Measurements from ENCODE around the gene ANKFY1. TPM values are rescaled to one million over a fixed set of nuclear protein-coding genes. Genes with fewer than 3 reads are reported as not detected.

Gene ANKFY1
- total RNA-seq, 1 experiment from 2014 or later, result 18.5 TPM

DNA sequence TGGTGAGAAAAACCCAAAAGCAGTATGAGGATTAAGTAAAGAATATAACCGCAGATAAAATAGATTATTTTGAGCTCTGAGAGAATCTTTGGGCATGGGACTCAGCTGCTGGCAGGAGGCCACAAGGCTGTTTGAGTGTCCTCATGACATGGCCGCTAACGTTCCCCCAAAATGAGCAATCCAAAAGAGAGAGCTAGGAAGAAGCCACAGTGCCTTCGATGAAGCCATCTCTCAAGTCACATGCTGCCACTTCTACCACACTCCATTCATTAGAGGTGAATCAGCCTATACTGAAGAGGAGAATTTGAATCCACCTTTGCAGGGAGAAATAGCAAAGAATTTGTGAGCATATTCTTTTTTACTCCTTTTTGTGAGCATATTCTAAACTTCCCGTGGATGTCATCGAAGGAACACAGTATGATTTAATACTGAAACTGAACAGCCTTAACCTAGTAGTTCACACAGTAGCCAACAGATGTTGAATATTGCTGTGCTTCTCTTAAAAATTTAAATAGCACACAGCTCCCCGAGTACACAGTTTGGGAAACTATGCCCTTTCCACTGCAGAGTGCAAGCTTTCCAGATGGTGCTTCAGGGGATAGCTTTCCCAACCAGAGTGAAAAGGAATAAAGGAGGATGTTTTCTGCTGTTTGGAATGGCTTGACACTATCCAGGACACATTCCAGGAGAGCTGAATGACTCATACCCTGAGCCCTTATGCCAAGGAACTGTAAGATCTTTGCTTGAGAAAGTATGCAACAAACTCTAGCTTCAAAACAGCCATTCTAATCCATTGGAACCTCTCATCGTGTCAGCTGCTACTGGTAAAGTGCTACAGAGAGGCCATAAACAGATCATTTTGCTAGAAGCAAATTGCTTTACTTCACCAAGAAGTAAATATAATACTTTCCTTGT, 33.9 kb downstream of the ANKFY1 start:
- DNase-seq, result peak; percentile 75
- H3K9me3 ChIP-seq (ENCODE audit: low read length), result no peaks in the 10 kb centered on the region
- no peak overlapping the region for H3K4me3 ChIP-seq (ENCODE audit: low read length)
- peak overlapping the region; percentile 37 for H3K4me2 ChIP-seq (ENCODE audit: low read length)
- H3K4me1 ChIP-seq (ENCODE audit: insufficient read depth, low read length), result peaks cover 14% of the 10 kb centered on the region
- no peak overlapping the region for H2AFZ ChIP-seq (ENCODE audit: low read length)
- H3K36me3 ChIP-seq (ENCODE audit: low read depth, low read length), result peaks cover 6% of the 10 kb centered on the region
- no TSS peak for BruUV-seq (replicated peaks)
- H3K79me2 ChIP-seq (ENCODE audit: low read length), result no peaks in the 10 kb centered on the region
- intact Hi-C loops (cut with micrococcal nuclease), result no loop called here
- TF ChIP-seq, protein P1, sequence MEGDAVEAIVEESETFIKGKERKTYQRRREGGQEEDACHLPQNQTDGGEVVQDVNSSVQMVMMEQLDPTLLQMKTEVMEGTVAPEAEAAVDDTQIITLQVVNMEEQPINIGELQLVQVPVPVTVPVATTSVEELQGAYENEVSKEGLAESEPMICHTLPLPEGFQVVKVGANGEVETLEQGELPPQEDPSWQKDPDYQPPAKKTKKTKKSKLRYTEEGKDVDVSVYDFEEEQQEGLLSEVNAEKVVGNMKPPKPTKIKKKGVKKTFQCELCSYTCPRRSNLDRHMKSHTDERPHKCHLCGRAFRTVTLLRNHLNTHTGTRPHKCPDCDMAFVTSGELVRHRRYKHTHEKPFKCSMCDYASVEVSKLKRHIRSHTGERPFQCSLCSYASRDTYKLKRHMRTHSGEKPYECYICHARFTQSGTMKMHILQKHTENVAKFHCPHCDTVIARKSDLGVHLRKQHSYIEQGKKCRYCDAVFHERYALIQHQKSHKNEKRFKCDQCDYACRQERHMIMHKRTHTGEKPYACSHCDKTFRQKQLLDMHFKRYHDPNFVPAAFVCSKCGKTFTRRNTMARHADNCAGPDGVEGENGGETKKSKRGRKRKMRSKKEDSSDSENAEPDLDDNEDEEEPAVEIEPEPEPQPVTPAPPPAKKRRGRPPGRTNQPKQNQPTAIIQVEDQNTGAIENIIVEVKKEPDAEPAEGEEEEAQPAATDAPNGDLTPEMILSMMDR (conservative IDR thresholded peaks at IDR 0.05; ENCODE audit: low read depth, low read length), result no peak
- TF ChIP-seq EZH2phosphoT487 (IDR thresholded peaks at IDR 0.05; ENCODE audit: borderline replicate concordance, low read length) (no peak), EZH2 (IDR thresholded peaks at IDR 0.05; ENCODE audit: low read length, unreplicated experiment) (no peak)
- CTCF ChIA-PET, result interaction anchor here (0.9 to 1.1 kb wide), 2 partner anchors 14 to 30 kb away, joined by 4 to 5 read pairs; no protein-coding TSS in a partner anchor
- no peaks in the 10 kb centered on the region for H4K20me1 ChIP-seq (ENCODE audit: low read length)
- H3K27ac ChIP-seq (ENCODE audit: low read length), result no peak overlapping the region
- H3F3A ChIP-seq (ENCODE audit: low read length, unreplicated experiment), result no peaks in the 10 kb centered on the region
- H3K9me2 ChIP-seq (replicated peaks; ENCODE audit: low read length), result no peaks in the 10 kb centered on the region
- H3K9ac ChIP-seq (ENCODE audit: low read length), result no peak overlapping the region
- peak; percentile 96 for ATAC-seq
- POLR2A ChIA-PET (ENCODE audit: unreplicated experiment), result interaction anchor here (0.7 kb wide), 1 partner anchor 14 kb away, joined by 4 read pairs; no protein-coding TSS in a partner anchor
- H3K27me3 ChIP-seq (ENCODE audit: low read length), result no peaks in the 10 kb centered on the region

DNA sequence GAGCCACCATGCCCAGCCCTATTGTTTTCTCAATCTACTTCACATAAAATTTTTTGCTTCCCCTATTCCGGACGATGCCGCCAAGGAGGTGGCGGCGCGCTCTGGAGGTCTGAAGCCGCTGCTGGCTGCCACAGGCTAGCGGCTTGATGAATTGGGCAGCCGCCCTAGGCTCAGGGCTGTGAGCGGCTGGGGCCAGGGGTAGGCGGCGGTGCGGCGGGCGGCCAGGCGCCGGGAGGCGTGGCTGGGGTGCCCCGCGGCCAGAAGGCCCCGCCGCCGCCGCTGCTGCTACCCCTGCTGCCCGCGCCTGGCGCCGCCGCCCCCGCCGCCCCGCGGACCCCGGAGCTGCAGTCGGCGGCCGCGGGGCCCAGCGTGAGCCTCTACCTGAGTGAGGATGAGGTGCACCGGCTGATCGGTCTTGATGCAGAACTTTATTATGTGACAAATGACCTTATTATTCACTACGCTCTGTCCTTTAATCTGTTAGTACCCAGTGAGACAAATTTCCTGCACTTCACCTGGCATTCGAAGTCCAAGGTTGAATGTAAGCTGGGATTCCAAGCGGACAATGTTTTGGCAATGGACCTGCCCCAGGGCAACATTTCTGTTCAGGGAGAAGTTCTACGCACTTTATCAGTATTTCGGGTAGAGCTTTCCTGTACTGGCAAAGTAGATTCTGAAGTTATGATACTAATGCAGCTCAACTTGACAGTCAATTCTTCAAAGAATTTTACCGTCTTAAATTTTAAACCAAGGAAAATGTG, 41.7 kb downstream of the ANKFY1 start:
- Histone ChIP-seq H3K27me3 (ENCODE audit: low read length) (no peaks in the 10 kb centered on the region), H3K9me2 (replicated peaks; ENCODE audit: low read length) (no peaks in the 10 kb centered on the region), H3K4me1 (ENCODE audit: insufficient read depth, low read length) (no peaks in the 10 kb centered on the region), H3K4me3 (ENCODE audit: low read length) (no peak overlapping the region), H3K27ac (ENCODE audit: low read length) (no peak overlapping the region), H3K36me3 (ENCODE audit: low read depth, low read length) (no peaks in the 10 kb centered on the region), H2AFZ (ENCODE audit: low read length) (no peak overlapping the region), H3K9ac (ENCODE audit: low read length) (no peak overlapping the region), H3K9me3 (ENCODE audit: low read length) (no peaks in the 10 kb centered on the region), H3K4me2 (ENCODE audit: low read length) (no peak overlapping the region), H3F3A (ENCODE audit: low read length, unreplicated experiment) (no peaks in the 10 kb centered on the region), H4K20me1 (ENCODE audit: low read length) (no peaks in the 10 kb centered on the region), H3K79me2 (ENCODE audit: low read length) (no peaks in the 10 kb centered on the region)
- ATAC-seq (no peak), DNase-seq (no peak)
- no peak for TF ChIP-seq EZH2phosphoT487 (IDR thresholded peaks at IDR 0.05; ENCODE audit: borderline replicate concordance, low read length)
- TF ChIP-seq EZH2 (IDR thresholded peaks at IDR 0.05; ENCODE audit: low read length, unreplicated experiment), result no peak
- TF ChIP-seq, protein P1 (conservative IDR thresholded peaks at IDR 0.05; ENCODE audit: low read depth, low read length), result no peak
- ChIA-PET CTCF (no interaction called here), POLR2A (ENCODE audit: unreplicated experiment) (no interaction called here)
- intact Hi-C loops (cut with micrococcal nuclease), result no loop called here
- BruUV-seq (replicated peaks), result no TSS peak

Data from PC-3 (cell line).